Measurements from ENCODE around the gene KIF26A.
"Not testable (repeated sequence)": the region's sequence is repeated elsewhere in the genome, so short reads cannot be mapped to it uniquely, and the experiment has no call there.

KIF26A gene

GRCh38 chr14:104196461-104197140 lies 58.2 kb downstream of the KIF26A start:
- no peak for DNase-seq

GRCh38 chr14:104197449-104198247 lies 59.3 kb downstream of the KIF26A start:
- DNase-seq = no peak

GRCh38 chr14:104199266-104199895 lies 61.0 kb downstream of the KIF26A start:
- no peak for DNase-seq

GRCh38 chr14:104200106-104200505 lies 61.7 kb downstream of the KIF26A start:
- no peak for DNase-seq

- DNase-seq = no peak
These were observed 62.2 kb downstream of the KIF26A start for GRCh38 chr14:104200591-104200990.

GRCh38 chr14:104201063-104201462 lies 62.7 kb downstream of the KIF26A start:
- DNase-seq = no peak

- no peak for DNase-seq
These were observed 63.1 kb downstream of the KIF26A start for GRCh38 chr14:104201496-104201895.

GRCh38 chr14:104202259-104203070 lies 64.1 kb downstream of the KIF26A start:
- no peak for DNase-seq

GRCh38 chr14:104203071-104203425 lies 64.7 kb downstream of the KIF26A start:
- no peak for DNase-seq

- no peak for DNase-seq
These were observed 66.3 kb downstream of the KIF26A start for GRCh38 chr14:104204660-104205149.

- no peak for DNase-seq
These were observed 67.4 kb downstream of the KIF26A start for GRCh38 chr14:104205781-104206180.

- no peak for DNase-seq
These were observed 68.0 kb downstream of the KIF26A start for GRCh38 chr14:104206281-104206904.

- no peak for DNase-seq
These were observed 69.0 kb downstream of the KIF26A start for GRCh38 chr14:104207142-104208014.

GRCh38 chr14:104208015-104208295 lies 69.6 kb downstream of the KIF26A start:
- not testable (repeated sequence) for DNase-seq

GRCh38 chr14:104208331-104208730 lies 69.9 kb downstream of the KIF26A start:
- not testable (repeated sequence) for DNase-seq

GRCh38 chr14:104209071-104209470 lies 70.7 kb downstream of the KIF26A start:
- not testable (repeated sequence) for DNase-seq

- no peak for DNase-seq
These were observed 71.8 kb downstream of the KIF26A start for GRCh38 chr14:104209985-104210816.

- no peak for DNase-seq
These were observed 72.4 kb downstream of the KIF26A start for GRCh38 chr14:104210817-104211195.

- no peak for DNase-seq
These were observed 72.8 kb downstream of the KIF26A start for GRCh38 chr14:104211215-104211614.

- no peak for DNase-seq
These were observed 73.4 kb downstream of the KIF26A start for GRCh38 chr14:104211741-104212140.
